ENCODE results near the gene LRRTM4.

LRRTM4 gene

GRCh38 chr2:76821731-76822130 lies 700.4 kb downstream of the LRRTM4 start:
- Histone ChIP-seq H3K9ac (ENCODE audit: low read length) (no peak overlapping the region), H3K36me3 (ENCODE audit: insufficient read depth, low read length) (no peaks in the 10 kb centered on the region), H3K9me3 (ENCODE audit: low read length) (no peaks in the 10 kb centered on the region), H3K27me3 (ENCODE audit: insufficient read depth, low read length) (no peaks in the 10 kb centered on the region), H3K4me3 (ENCODE audit: low read depth, low read length, poor library complexity, severe bottlenecking) (no peak overlapping the region), H3K4me1 (ENCODE audit: insufficient read depth, low read length, severe bottlenecking) (no peaks in the 10 kb centered on the region), H3K9me2 (ENCODE audit: low read depth, low read length) (no peaks in the 10 kb centered on the region), H4K20me1 (ENCODE audit: insufficient read depth, low read length) (no peaks in the 10 kb centered on the region), H3K4me2 (ENCODE audit: low read length) (no peak overlapping the region), H3K27ac (ENCODE audit: low read depth, low read length, poor library complexity, severe bottlenecking) (no peak overlapping the region), H2AFZ (ENCODE audit: low read length) (no peak overlapping the region), H3K79me2 (ENCODE audit: insufficient read depth, low read length) (no peaks in the 10 kb centered on the region), H3F3A (ENCODE audit: insufficient read depth, low read length) (no peaks in the 10 kb centered on the region)
- TF ChIP-seq EZH2 (IDR thresholded peaks at IDR 0.05; ENCODE audit: borderline replicate concordance, low read length) (no peak), CTCF (IDR thresholded peaks at IDR 0.05; ENCODE audit: low read length) (no peak)

GRCh38 chr2:76813084-76813483 lies 709.1 kb downstream of the LRRTM4 start:
- no peaks in the 10 kb centered on the region for H4K20me1 ChIP-seq (ENCODE audit: insufficient read depth, low read length)
- H2AFZ ChIP-seq (ENCODE audit: low read length), result no peak overlapping the region
- H3K27me3 ChIP-seq (ENCODE audit: insufficient read depth, low read length), result no peaks in the 10 kb centered on the region
- H3K9ac ChIP-seq (ENCODE audit: low read length), result no peak overlapping the region
- no peaks in the 10 kb centered on the region for H3K79me2 ChIP-seq (ENCODE audit: insufficient read depth, low read length)
- H3F3A ChIP-seq (ENCODE audit: insufficient read depth, low read length), result no peaks in the 10 kb centered on the region
- no peaks in the 10 kb centered on the region for H3K4me1 ChIP-seq (ENCODE audit: insufficient read depth, low read length, severe bottlenecking)
- no peaks in the 10 kb centered on the region for H3K9me2 ChIP-seq (ENCODE audit: low read depth, low read length)
- H3K27ac ChIP-seq (ENCODE audit: low read depth, low read length, poor library complexity, severe bottlenecking), result no peak overlapping the region
- H3K36me3 ChIP-seq (ENCODE audit: insufficient read depth, low read length), result no peaks in the 10 kb centered on the region
- H3K4me3 ChIP-seq (ENCODE audit: low read depth, low read length, poor library complexity, severe bottlenecking), result no peak overlapping the region
- H3K9me3 ChIP-seq (ENCODE audit: low read length), result no peaks in the 10 kb centered on the region
- H3K4me2 ChIP-seq (ENCODE audit: low read length), result no peak overlapping the region
- no peak for TF ChIP-seq EZH2 (IDR thresholded peaks at IDR 0.05; ENCODE audit: borderline replicate concordance, low read length)
- no peak for TF ChIP-seq CTCF (IDR thresholded peaks at IDR 0.05; ENCODE audit: low read length)

GRCh38 chr2:76812156-76812555 lies 710.0 kb downstream of the LRRTM4 start:
- H3K27me3 ChIP-seq (ENCODE audit: insufficient read depth, low read length), result no peaks in the 10 kb centered on the region
- no peak overlapping the region for H3K9ac ChIP-seq (ENCODE audit: low read length)
- H3K4me1 ChIP-seq (ENCODE audit: insufficient read depth, low read length, severe bottlenecking), result no peaks in the 10 kb centered on the region
- H3K27ac ChIP-seq (ENCODE audit: low read depth, low read length, poor library complexity, severe bottlenecking), result no peak overlapping the region
- no peaks in the 10 kb centered on the region for H3K79me2 ChIP-seq (ENCODE audit: insufficient read depth, low read length)
- H3K4me2 ChIP-seq (ENCODE audit: low read length), result no peak overlapping the region
- H3F3A ChIP-seq (ENCODE audit: insufficient read depth, low read length), result no peaks in the 10 kb centered on the region
- no peaks in the 10 kb centered on the region for H4K20me1 ChIP-seq (ENCODE audit: insufficient read depth, low read length)
- H3K9me2 ChIP-seq (ENCODE audit: low read depth, low read length), result no peaks in the 10 kb centered on the region
- TF ChIP-seq CTCF (IDR thresholded peaks at IDR 0.05; ENCODE audit: low read length) (no peak), EZH2 (IDR thresholded peaks at IDR 0.05; ENCODE audit: borderline replicate concordance, low read length) (no peak)
- H3K36me3 ChIP-seq (ENCODE audit: insufficient read depth, low read length), result no peaks in the 10 kb centered on the region
- no peak overlapping the region for H3K4me3 ChIP-seq (ENCODE audit: low read depth, low read length, poor library complexity, severe bottlenecking)
- H3K9me3 ChIP-seq (ENCODE audit: low read length), result no peaks in the 10 kb centered on the region
- H2AFZ ChIP-seq (ENCODE audit: low read length), result no peak overlapping the region

Data from OCI-LY1 (cell line).